A673 (cell line): Measurements from ENCODE around the gene FAM131C. TPM values are rescaled to one million over a fixed set of nuclear protein-coding genes. Genes with fewer than 3 reads are reported as not detected.
"Not testable (repeated sequence)": the region's sequence is repeated elsewhere in the genome, so short reads cannot be mapped to it uniquely, and the experiment has no call there.

ENCODE experiments used
- BruUV-seq: library from RNA; stranded (reverse); fragments of 400-500 nt; replicated peaks from 2 replicates; lab custom pipeline; 2021; lab: Mats Ljungman, UMichigan
- CTCF ChIA-PET: fragments of 300-600 bp; sonication (Branson Sonifier 250); formaldehyde crosslinking; loops from one replicate; lab custom pipeline; 2022; ENCODE audit warnings: antibody characterized with exemption; lab: Charles Lee
- POLR2A ChIA-PET: fragments of 300-600 bp; sonication (Branson Sonifier 250); formaldehyde crosslinking; loops from one replicate; lab custom pipeline; 2022; ENCODE audit warnings: antibody characterized with exemption; ENCODE audit not compliant: low non-redundant PET; lab: Charles Lee
- DNase-seq: peaks from one replicate; pipeline ENCODE4 v3.0.0-alpha.2; 2015; ENCODE audit warnings: low spot score
- H3K27ac ChIP-seq: fragments of 200-600 bp; sonication (generic); 2 replicates; pipeline ENCODE4 v1.5.1; 2016; ENCODE audit warnings: mixed run types, low read depth, mild to moderate bottlenecking, mixed read lengths, antibody characterized with exemption, low read length; ENCODE audit not compliant: poor library complexity, severe bottlenecking
- H3K27me3 ChIP-seq: fragments of 200-600 bp; sonication (generic); replicated peaks from 2 replicates; pipeline ENCODE4 v1.6.1; 2017; ENCODE audit warnings: mixed run types, low read depth, mild to moderate bottlenecking, mixed read lengths, antibody characterized with exemption, low read length; ENCODE audit not compliant: insufficient read depth, poor library complexity
- H3K36me3 ChIP-seq: fragments of 200-600 bp; sonication (generic); 2 replicates; pipeline ENCODE4 v1.6.1; 2016; ENCODE audit warnings: mixed run types, mild to moderate bottlenecking, mixed read lengths, antibody characterized with exemption, low read length; ENCODE audit not compliant: insufficient read depth, poor library complexity, severe bottlenecking
- H3K4me1 ChIP-seq: fragments of 200-600 bp; sonication (generic); 2 replicates; pipeline ENCODE4 v1.6.1; 2017; ENCODE audit warnings: mixed run types, mild to moderate bottlenecking, mixed read lengths, antibody characterized with exemption, low read length; ENCODE audit not compliant: insufficient read depth, poor library complexity, severe bottlenecking
- H3K4me3 ChIP-seq: fragments of 200-600 bp; sonication (generic); 2 replicates; pipeline ENCODE4 v1.5.1; 2016; ENCODE audit warnings: low read depth, mixed run types, mild to moderate bottlenecking, mixed read lengths, low read length; ENCODE audit not compliant: poor library complexity, severe bottlenecking
- H3K9me3 ChIP-seq: fragments of 200-600 bp; sonication (generic); 2 replicates; pipeline ENCODE4 v1.6.1; 2016; ENCODE audit warnings: mixed run types, low read depth, mild to moderate bottlenecking, mixed read lengths, antibody characterized with exemption, low read length; ENCODE audit not compliant: poor library complexity, severe bottlenecking
- EZH2 ChIP-seq: fragments of 200-600 bp; sonication (generic); IDR thresholded peaks from 2 replicates; pipeline ENCODE4 v1.6.1; 2017; ENCODE audit warnings: borderline replicate concordance, low read depth, mild to moderate bottlenecking, mixed read lengths, antibody characterized with exemption, low read length; ENCODE audit not compliant: poor library complexity, severe bottlenecking
- intact Hi-C: fragments of 100-400 bp; cut with micrococcal nuclease; formaldehyde crosslinking; loops from one replicate; pipeline ENCODE4 v1.10.0; 2022; ENCODE audit not compliant: unreplicated experiment
- total RNA-seq: library from RNA; stranded (reverse); gene quantifications from 2 replicates; pipeline ENCODE4 v1.2.3, GENCODE V29; 2021
- TF ChIP-seq, protein P1 (sequence below): fragments of 300-800, 200-600 bp; sonication (generic); conservative IDR thresholded peaks from 2 replicates; pipeline ENCODE4 v1.5.1; 2017; ENCODE audit warnings: low read depth, mild to moderate bottlenecking, antibody characterized with exemption, low read length, moderate library complexity, mixed read lengths

The FAM131C gene
- total RNA-seq, 1 experiment from 2014 or later = 0.71 TPM

- Histone ChIP-seq H3K4me3 (no peak overlapping the region), H3K9me3 (peaks cover 8% of the 10 kb centered on the region), H3K4me1 (peaks cover 21% of the 10 kb centered on the region), H3K27me3 (no peaks in the 10 kb centered on the region), H3K27ac (no peak overlapping the region), H3K36me3 (no peaks in the 10 kb centered on the region)
- TF ChIP-seq EZH2 = no peak
- intact Hi-C loops = no loop called here
- POLR2A ChIA-PET = no interaction called here
- BruUV-seq = no TSS peak
- CTCF ChIA-PET = no interaction called here
- no peak for DNase-seq
Observed at GRCh38 chr1:16109571-16109970, 36.1 kb upstream of the FAM131C start.

DNA sequence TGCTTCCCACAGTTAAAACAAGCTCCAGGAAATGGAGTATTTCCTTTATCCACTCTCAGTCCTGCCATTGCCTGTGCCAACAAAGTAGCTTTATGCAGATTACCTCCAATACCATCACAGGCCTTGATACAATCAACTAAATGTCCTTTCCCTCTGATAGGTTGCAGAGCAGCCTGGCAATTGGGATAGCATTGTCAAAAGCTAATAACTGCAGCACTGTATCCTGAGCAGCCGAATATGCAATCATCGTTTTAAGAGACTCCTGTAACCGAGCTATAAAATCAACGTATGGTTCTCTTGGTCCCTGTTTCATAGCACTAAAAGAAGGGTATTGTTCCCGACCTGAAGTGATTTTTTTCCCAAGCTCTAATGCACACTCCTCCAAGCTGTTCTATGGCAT lies 33.6 kb upstream of the FAM131C start:
- H3K9me3 ChIP-seq, intact Hi-C loops, CTCF ChIA-PET, H3K27me3 ChIP-seq, BruUV-seq, H3K4me3 ChIP-seq, H3K4me1 ChIP-seq, H3K36me3 ChIP-seq, POLR2A ChIA-PET: not testable (repeated sequence)
- DNase-seq = peak; percentile 39
- peak overlapping the region; percentile 72 for H3K27ac ChIP-seq

GRCh38 chr1:16101623-16102022 lies 28.2 kb upstream of the FAM131C start:
- Histone ChIP-seq H3K4me1 (peaks cover 4% of the 10 kb centered on the region), H3K27me3 (no peaks in the 10 kb centered on the region), H3K36me3 (no peaks in the 10 kb centered on the region), H3K9me3 (no peaks in the 10 kb centered on the region), H3K27ac (no peak overlapping the region), H3K4me3 (no peak overlapping the region)
- POLR2A ChIA-PET = no interaction called here
- no TSS peak for BruUV-seq
- TF ChIP-seq EZH2 = no peak
- TF ChIP-seq, protein P1, sequence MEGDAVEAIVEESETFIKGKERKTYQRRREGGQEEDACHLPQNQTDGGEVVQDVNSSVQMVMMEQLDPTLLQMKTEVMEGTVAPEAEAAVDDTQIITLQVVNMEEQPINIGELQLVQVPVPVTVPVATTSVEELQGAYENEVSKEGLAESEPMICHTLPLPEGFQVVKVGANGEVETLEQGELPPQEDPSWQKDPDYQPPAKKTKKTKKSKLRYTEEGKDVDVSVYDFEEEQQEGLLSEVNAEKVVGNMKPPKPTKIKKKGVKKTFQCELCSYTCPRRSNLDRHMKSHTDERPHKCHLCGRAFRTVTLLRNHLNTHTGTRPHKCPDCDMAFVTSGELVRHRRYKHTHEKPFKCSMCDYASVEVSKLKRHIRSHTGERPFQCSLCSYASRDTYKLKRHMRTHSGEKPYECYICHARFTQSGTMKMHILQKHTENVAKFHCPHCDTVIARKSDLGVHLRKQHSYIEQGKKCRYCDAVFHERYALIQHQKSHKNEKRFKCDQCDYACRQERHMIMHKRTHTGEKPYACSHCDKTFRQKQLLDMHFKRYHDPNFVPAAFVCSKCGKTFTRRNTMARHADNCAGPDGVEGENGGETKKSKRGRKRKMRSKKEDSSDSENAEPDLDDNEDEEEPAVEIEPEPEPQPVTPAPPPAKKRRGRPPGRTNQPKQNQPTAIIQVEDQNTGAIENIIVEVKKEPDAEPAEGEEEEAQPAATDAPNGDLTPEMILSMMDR = no peak
- intact Hi-C loops = no loop called here
- CTCF ChIA-PET = interaction anchor here (0.5 kb wide), 1 partner anchor 16 kb away, joined by 4 read pairs; no protein-coding TSS in a partner anchor
- DNase-seq = no peak

DNA sequence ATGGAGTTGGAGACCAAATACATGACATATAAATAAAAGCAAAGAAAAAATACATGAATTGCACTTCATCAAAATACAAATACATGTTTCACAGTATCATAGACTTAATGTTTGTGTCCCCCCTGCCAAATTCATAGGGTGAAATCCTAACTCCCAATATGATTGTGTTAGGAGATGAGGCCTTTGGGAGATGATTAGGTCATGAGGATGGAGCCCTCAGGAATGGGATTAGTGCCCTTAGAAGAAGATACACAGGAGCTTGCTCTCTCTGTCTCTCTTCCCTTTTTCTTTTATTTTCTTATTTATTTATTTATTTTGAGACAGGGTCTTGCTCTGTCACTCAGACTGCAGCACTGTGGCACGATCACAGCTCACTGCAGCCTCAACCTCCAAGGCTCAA lies 26.0 kb upstream of the FAM131C start:
- Histone ChIP-seq H3K4me1 (no peaks in the 10 kb centered on the region), H3K27me3 (no peaks in the 10 kb centered on the region), H3K36me3 (no peaks in the 10 kb centered on the region), H3K9me3 (no peaks in the 10 kb centered on the region), H3K4me3 (no peak overlapping the region), H3K27ac (no peak overlapping the region)
- BruUV-seq = no TSS peak
- ChIA-PET POLR2A (no interaction called here), CTCF (no interaction called here)
- intact Hi-C loops = no loop called here
- TF ChIP-seq, protein P1 = no peak
- DNase-seq = no peak
